HepG2 (cell line): ENCODE data around the gene CHRM3. TPM values are rescaled to one million over a fixed set of nuclear protein-coding genes. Genes with fewer than 3 reads are reported as not detected.

Source experiments
- ATAC-seq: fragments of 200-7000 bp; cut with Tn5 transposase; 3 replicates; pipeline ENCODE4 v1.9.1; 2020; ENCODE audit warnings: mild to moderate bottlenecking, moderate library complexity
- BruUV-seq: library from RNA; stranded (reverse); fragments of 400-500 nt; replicated peaks from 2 replicates; lab custom pipeline; 2021; lab: Mats Ljungman, UMichigan
- CTCF ChIA-PET: fragments of 300-600 bp; formaldehyde crosslinking; extraction: SDS; loops from one replicate; lab custom pipeline; 2021; ENCODE audit warnings: low total read pairs, inconsistent platforms, low intra/inter-chr PET ratio; lab: Yijun Ruan, JAX
- POLR2A ChIA-PET: fragments of 350-600 bp; sonication (Branson Sonifier 250); formaldehyde crosslinking; loops from one replicate; lab custom pipeline; 2020; ENCODE audit warnings: antibody characterized with exemption, inconsistent platforms; lab: Yijun Ruan, JAX
- DNase-seq: peaks from one replicate; pipeline ENCODE4 v3.0.0-alpha.2; 2015; ENCODE audit warnings: low spot score
- FAIRE-seq: peaks from 3 replicates; lab custom pipeline; 2011; peaks lifted over from hg19 to GRCh38; lab: Jason Lieb, UNC
- H2AFZ ChIP-seq: one replicate; pipeline ENCODE4 v1.6.1; 2011; ENCODE audit warnings: low read length, inconsistent platforms
- H3K27ac ChIP-seq: fragments of 300-600 bp; 3 replicates; pipeline ENCODE4 v1.8.0; 2011; ENCODE audit warnings: mixed run types, mild to moderate bottlenecking, mixed read lengths, low read length, inconsistent platforms; ENCODE audit not compliant: insufficient read depth; ENCODE audit errors: extremely low read length
- H3K27me3 ChIP-seq, 2 experiments: fragments of 200-600 bp in 1 of 2; 2 replicates in 1 of 2; 3 replicates in 1 of 2; pipeline versions ENCODE4 v1.6.0 to v1.8.0; 2011; ENCODE audit warnings: low read length in 2 of 2, mild to moderate bottlenecking in 2 of 2, moderate library complexity in 2 of 2, inconsistent platforms in 1 of 2; ENCODE audit not compliant: insufficient read depth in 2 of 2, control insufficient read depth in 1 of 2
- H3K36me3 ChIP-seq, 2 experiments: fragments of 200-600 bp in 1 of 2; replicated peaks in 1 of 2; 2 replicates in 1 of 2; 3 replicates in 1 of 2; pipeline versions ENCODE4 v1.5.1 to v1.8.0; 2011; ENCODE audit warnings: low read length in 2 of 2, inconsistent platforms in 1 of 2; ENCODE audit not compliant: insufficient read depth in 2 of 2, control insufficient read depth in 1 of 2
- H3K4me1 ChIP-seq: 2 replicates; pipeline ENCODE4 v1.5.1; 2012; ENCODE audit warnings: low read length, inconsistent platforms; ENCODE audit not compliant: insufficient read depth
- H3K4me2 ChIP-seq: 2 replicates; pipeline ENCODE4 v1.6.0; 2011; ENCODE audit warnings: low read depth, low read length, inconsistent platforms
- H3K4me3 ChIP-seq, 3 experiments: fragments of 200-600 bp in 1 of 3; sonication (generic), shearing (Covaris generic) in 1 of 3; replicated peaks in 1 of 3; 2 replicates each; pipeline ENCODE4 v1.5.1; 2011 to 2016; ENCODE audit warnings: low read length in 3 of 3, inconsistent platforms in 2 of 3, low read depth in 2 of 3, mild to moderate bottlenecking in 2 of 3, control low read depth in 1 of 3, mixed read lengths in 1 of 3; ENCODE audit not compliant: insufficient read depth in 1 of 3
- H3K79me2 ChIP-seq: one replicate; pipeline ENCODE4 v1.6.1; 2011; ENCODE audit warnings: low read length, inconsistent platforms; ENCODE audit not compliant: insufficient read depth
- H3K9ac ChIP-seq: 2 replicates; pipeline ENCODE4 v1.6.0; 2011; ENCODE audit warnings: mild to moderate bottlenecking, low read depth, low read length, inconsistent platforms; ENCODE audit not compliant: insufficient read depth
- H3K9me3 ChIP-seq: 2 replicates; pipeline ENCODE4 v1.5.1; 2012; ENCODE audit warnings: mild to moderate bottlenecking, low read length
- H4K20me1 ChIP-seq: 2 replicates; pipeline ENCODE4 v1.6.0; 2011; ENCODE audit warnings: inconsistent platforms, mild to moderate bottlenecking, low read length, moderate library complexity; ENCODE audit not compliant: insufficient read depth
- HNRNPK ChIP-seq: fragments of 200-400 bp; formaldehyde crosslinking; IDR thresholded peaks from 2 replicates; pipeline ENCODE4 v1.6.1; 2018; ENCODE audit warnings: low read length, low read depth, moderate library complexity, mild to moderate bottlenecking; ENCODE audit not compliant: poor library complexity, severe bottlenecking
- HOXD1 ChIP-seq: sonication (generic); formaldehyde crosslinking; IDR thresholded peaks from 2 replicates; pipeline ENCODE4 v1.5.0; 2020; ENCODE audit warnings: missing genetic modification reagents
- MAF1 ChIP-seq: sonication (generic); formaldehyde crosslinking; IDR thresholded peaks from 2 replicates; pipeline ENCODE4 v1.5.0; 2020; ENCODE audit warnings: missing genetic modification reagents, borderline replicate concordance
- NFYC ChIP-seq: IDR thresholded peaks from 2 replicates; pipeline ENCODE4 v1.6.1; 2016; ENCODE audit warnings: missing genetic modification reagents, missing compliant biosample characterization
- SMARCC2 ChIP-seq: fragments of 450-650 bp; IDR thresholded peaks from 2 replicates; pipeline ENCODE4 v1.6.1; 2017; ENCODE audit warnings: antibody characterized with exemption, mild to moderate bottlenecking
- SMC3 ChIP-seq: IDR thresholded peaks from 2 replicates; pipeline ENCODE4 v1.6.1; 2011; ENCODE audit warnings: low read length, improper control_type of control experiment
- SP5 ChIP-seq: IDR thresholded peaks from 2 replicates; pipeline ENCODE4 v1.6.1; 2016; ENCODE audit warnings: low read depth, borderline replicate concordance
- SUZ12 ChIP-seq: fragments of 150-350 bp; IDR thresholded peaks from 2 replicates; pipeline ENCODE4 v1.6.1; 2014; ENCODE audit warnings: low read depth, low read length
- ZNF703 ChIP-seq: sonication (generic); formaldehyde crosslinking; IDR thresholded peaks from 2 replicates; pipeline ENCODE4 v1.5.1; 2020; ENCODE audit warnings: missing genetic modification reagents, mild to moderate bottlenecking, moderate library complexity, borderline replicate concordance
- ZNF768 ChIP-seq: sonication (generic); formaldehyde crosslinking; IDR thresholded peaks from 2 replicates; pipeline ENCODE4 v1.4.0; 2020; ENCODE audit warnings: missing genetic modification reagents
- ZNF772 ChIP-seq: sonication (generic); formaldehyde crosslinking; IDR thresholded peaks from 2 replicates; pipeline ENCODE4 v1.5.0; 2020; ENCODE audit warnings: mild to moderate bottlenecking, missing genetic modification reagents
- ZNF773 ChIP-seq: sonication (generic); formaldehyde crosslinking; IDR thresholded peaks from 2 replicates; pipeline ENCODE4 v1.4.0; 2020; ENCODE audit warnings: missing genetic modification reagents, borderline replicate concordance
- ZNF775 ChIP-seq: sonication (generic); formaldehyde crosslinking; IDR thresholded peaks from 2 replicates; pipeline ENCODE4 v1.4.0; 2020; ENCODE audit warnings: missing genetic modification reagents, mild to moderate bottlenecking, moderate library complexity, borderline replicate concordance
- WGBS: methylation state at CpG from one replicate; pipeline ENCODE4 v1.1.6; 2017; ENCODE audit warnings: low lambda C conversion rate; 5-methylcytosine and 5-hydroxymethylcytosine counted together
- in situ Hi-C: cut with HindIII; loops from 2 replicates; pipeline ENCODE4 v1.10.0; 2017; ENCODE audit warnings: low pct_unique_long_range_greater_than_20kb; ENCODE audit not compliant: extremely low pct_ligation_motif_present
- intact Hi-C: fragments of 100-400 bp; cut with micrococcal nuclease; formaldehyde crosslinking; loops from one replicate; pipeline ENCODE4 v1.10.0; 2022; ENCODE audit not compliant: unreplicated experiment
- polyA plus RNA-seq, 8 experiments: library from polyadenylated mRNA; depleted of rRNA in 3 of 8; stranded (reverse) in 7 of 8; unstranded in 1 of 8; fragments of >200 nt; fragmentation: Illumina TruSeq in 4 of 8; extraction: Trizol in 4 of 8; gene quantifications; 2 replicates each; pipeline versions ENCODE4 v1.2.1 to v1.2.3, GENCODE V29; 2011 to 2016; ENCODE audit warnings: low read depth in 4 of 8, missing spikeins in 1 of 8, mixed read lengths in 1 of 8; ENCODE audit not compliant: insufficient read depth in 1 of 8
- total RNA-seq, 5 experiments: library from RNA; depleted of rRNA; stranded (reverse); fragments of >200 nt; fragmentation: Illumina TruSeq; extraction: Trizol; gene quantifications; 2 replicates each; pipeline ENCODE4 v1.2.3, GENCODE V29; 2016; ENCODE audit warnings: low read depth in 1 of 5
- TF ChIP-seq, protein P1 (sequence below): sonication (generic); formaldehyde crosslinking; IDR thresholded peaks from 2 replicates; pipeline ENCODE4 v1.4.0; 2020; ENCODE audit warnings: missing genetic modification reagents
- TF ChIP-seq, protein P2 (sequence below): IDR thresholded peaks from 2 replicates; pipeline ENCODE4 v1.6.1; 2012; ENCODE audit warnings: low read depth, low read length, improper control_type of control experiment
- TF ChIP-seq, protein P3 (sequence below): IDR thresholded peaks from 2 replicates; pipeline ENCODE4 v1.6.1; 2018; ENCODE audit warnings: missing genetic modification reagents

Gene CHRM3
- total and polyA plus RNA-seq, 2 of the 13 experiments (the other 11 are each of a cell fraction or from before 2014, with no cell fraction given), result not detected

DNA sequence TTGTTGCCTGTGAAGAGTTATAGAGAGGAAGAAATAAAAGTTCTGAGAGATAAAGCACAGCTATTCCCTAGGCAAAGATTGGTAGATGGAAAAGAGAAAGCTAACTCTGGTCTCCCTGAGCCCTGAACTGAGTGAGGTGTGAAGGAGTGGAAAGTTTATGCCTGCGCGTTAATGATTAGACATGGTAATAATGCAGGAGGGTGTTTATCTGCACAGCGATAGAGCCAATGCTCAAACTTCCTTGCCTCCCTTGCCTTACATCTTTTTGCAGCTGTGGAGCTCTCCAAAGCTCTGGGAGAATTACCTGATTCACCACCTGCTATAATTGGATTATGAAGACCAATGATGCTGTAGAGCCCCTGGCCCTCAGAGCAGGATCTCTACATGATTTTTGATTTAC, 32.8 kb upstream of the CHRM3 start:
- POLR2A ChIA-PET, result no interaction called here
- Histone ChIP-seq H3K79me2 (no peaks in the 10 kb centered on the region), H3K9me3 (peaks cover 63% of the 10 kb centered on the region), H3K27ac (no peak overlapping the region), H3K4me2 (no peak overlapping the region)
- TF ChIP-seq, protein P1, sequence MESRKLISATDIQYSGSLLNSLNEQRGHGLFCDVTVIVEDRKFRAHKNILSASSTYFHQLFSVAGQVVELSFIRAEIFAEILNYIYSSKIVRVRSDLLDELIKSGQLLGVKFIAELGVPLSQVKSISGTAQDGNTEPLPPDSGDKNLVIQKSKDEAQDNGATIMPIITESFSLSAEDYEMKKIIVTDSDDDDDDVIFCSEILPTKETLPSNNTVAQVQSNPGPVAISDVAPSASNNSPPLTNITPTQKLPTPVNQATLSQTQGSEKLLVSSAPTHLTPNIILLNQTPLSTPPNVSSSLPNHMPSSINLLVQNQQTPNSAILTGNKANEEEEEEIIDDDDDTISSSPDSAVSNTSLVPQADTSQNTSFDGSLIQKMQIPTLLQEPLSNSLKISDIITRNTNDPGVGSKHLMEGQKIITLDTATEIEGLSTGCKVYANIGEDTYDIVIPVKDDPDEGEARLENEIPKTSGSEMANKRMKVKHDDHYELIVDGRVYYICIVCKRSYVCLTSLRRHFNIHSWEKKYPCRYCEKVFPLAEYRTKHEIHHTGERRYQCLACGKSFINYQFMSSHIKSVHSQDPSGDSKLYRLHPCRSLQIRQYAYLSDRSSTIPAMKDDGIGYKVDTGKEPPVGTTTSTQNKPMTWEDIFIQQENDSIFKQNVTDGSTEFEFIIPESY (CRISPR knock-in tag), result no peak
- no peak for TF ChIP-seq ZNF772 (CRISPR knock-in tag)
- TF ChIP-seq SMC3, result no peak
- no peak for TF ChIP-seq ZNF773 (CRISPR knock-in tag)
- no peak for TF ChIP-seq ZNF768 (CRISPR knock-in tag)
- no peak for TF ChIP-seq HOXD1 (CRISPR knock-in tag)
- TF ChIP-seq, all 625 proteins: peak for 0
- Histone ChIP-seq H3K9ac (no peak overlapping the region), H3K4me1 (no peaks in the 10 kb centered on the region), H2AFZ (no peak overlapping the region), H3K4me3 (no peak overlapping the region), H4K20me1 (no peaks in the 10 kb centered on the region), H3K27me3 (no peaks in the 10 kb centered on the region; a peak in 1 of 5 replicates), H3K36me3 (no peaks in the 10 kb centered on the region)
- CTCF ChIA-PET, result no interaction called here
- in situ Hi-C loops, result no loop called here
- no peak for ATAC-seq
- no peak for FAIRE-seq
- DNase-seq, result no peak
- 30% methylated on average over 3 of the region's 3 CpGs for WGBS
- intact Hi-C loops, result no loop called here
- no TSS peak for BruUV-seq

DNA sequence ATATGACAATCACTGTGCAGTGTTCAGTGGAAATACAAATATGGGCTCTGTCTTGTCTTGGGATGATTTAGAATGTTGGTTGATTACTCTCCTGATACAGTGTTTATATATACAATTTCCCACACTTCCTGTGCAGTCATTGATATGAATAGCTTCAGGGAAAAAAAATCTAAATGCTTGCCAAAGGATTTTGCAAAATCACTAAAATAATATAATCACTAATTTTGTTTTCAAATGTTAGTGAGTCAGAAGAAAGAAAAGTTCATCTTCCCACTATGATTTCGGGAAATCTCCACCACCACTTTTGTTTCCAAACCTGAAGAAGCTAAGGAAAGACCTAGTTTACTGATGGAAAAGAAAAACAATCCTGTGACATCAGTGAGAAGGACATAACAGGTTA, 32.1 kb upstream of the CHRM3 start:
- Histone ChIP-seq H3K27ac (no peak overlapping the region), H3K4me3 (no peak overlapping the region), H3K27me3 (no peaks in the 10 kb centered on the region; a peak in 1 of 5 replicates), H3K79me2 (no peaks in the 10 kb centered on the region), H3K4me1 (no peaks in the 10 kb centered on the region), H3K9me3 (peaks cover 60% of the 10 kb centered on the region), H2AFZ (no peak overlapping the region), H3K36me3 (no peaks in the 10 kb centered on the region), H4K20me1 (no peaks in the 10 kb centered on the region), H3K9ac (no peak overlapping the region), H3K4me2 (no peak overlapping the region)
- POLR2A ChIA-PET, result no interaction called here
- WGBS, result 0% methylated on average over 1 of the region's 1 CpG
- in situ Hi-C loops, result no loop called here
- intact Hi-C loops, result no loop called here
- no TSS peak for BruUV-seq
- CTCF ChIA-PET, result no interaction called here
- FAIRE-seq, result no peak
- no peak for ATAC-seq
- no peak for DNase-seq
- TF ChIP-seq HNRNPK (no peak), MAF1 (CRISPR knock-in tag) (no peak), SP5 (no peak), NFYC (CRISPR knock-in tag) (no peak), SMARCC2 (no peak), ZNF775 (CRISPR knock-in tag) (no peak), SUZ12 (no peak), ZNF703 (CRISPR knock-in tag) (no peak)
- TF ChIP-seq, protein P2, sequence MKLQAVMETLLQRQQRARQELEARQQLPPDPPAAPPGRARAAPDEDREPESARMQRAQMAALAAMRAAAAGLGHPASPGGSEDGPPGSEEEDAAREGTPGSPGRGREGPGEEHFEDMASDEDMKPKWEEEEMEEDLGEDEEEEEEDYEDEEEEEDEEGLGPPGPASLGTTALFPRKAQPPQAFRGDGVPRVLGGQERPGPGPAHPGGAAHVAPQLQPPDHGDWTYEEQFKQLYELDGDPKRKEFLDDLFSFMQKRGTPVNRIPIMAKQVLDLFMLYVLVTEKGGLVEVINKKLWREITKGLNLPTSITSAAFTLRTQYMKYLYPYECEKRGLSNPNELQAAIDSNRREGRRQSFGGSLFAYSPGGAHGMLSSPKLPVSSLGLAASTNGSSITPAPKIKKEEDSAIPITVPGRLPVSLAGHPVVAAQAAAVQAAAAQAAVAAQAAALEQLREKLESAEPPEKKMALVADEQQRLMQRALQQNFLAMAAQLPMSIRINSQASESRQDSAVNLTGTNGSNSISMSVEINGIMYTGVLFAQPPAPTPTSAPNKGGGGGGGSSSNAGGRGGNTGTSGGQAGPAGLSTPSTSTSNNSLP, result no peak
- TF ChIP-seq, protein P3, sequence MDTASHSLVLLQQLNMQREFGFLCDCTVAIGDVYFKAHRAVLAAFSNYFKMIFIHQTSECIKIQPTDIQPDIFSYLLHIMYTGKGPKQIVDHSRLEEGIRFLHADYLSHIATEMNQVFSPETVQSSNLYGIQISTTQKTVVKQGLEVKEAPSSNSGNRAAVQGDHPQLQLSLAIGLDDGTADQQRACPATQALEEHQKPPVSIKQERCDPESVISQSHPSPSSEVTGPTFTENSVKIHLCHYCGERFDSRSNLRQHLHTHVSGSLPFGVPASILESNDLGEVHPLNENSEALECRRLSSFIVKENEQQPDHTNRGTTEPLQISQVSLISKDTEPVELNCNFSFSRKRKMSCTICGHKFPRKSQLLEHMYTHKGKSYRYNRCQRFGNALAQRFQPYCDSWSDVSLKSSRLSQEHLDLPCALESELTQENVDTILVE (CRISPR knock-in tag), result no peak
